Measurements from ENCODE around the gene ZNF506. TPM values are rescaled to one million over a fixed set of nuclear protein-coding genes. Genes with fewer than 3 reads are reported as not detected.
"Not testable (repeated sequence)": the region's sequence is repeated elsewhere in the genome, so short reads cannot be mapped to it uniquely, and the experiment has no call there.

The ZNF506 gene
- total and polyA plus RNA-seq, 5 experiments from 2014 or later: 23.4 to 98.7 (median 29.6) TPM

DNA sequence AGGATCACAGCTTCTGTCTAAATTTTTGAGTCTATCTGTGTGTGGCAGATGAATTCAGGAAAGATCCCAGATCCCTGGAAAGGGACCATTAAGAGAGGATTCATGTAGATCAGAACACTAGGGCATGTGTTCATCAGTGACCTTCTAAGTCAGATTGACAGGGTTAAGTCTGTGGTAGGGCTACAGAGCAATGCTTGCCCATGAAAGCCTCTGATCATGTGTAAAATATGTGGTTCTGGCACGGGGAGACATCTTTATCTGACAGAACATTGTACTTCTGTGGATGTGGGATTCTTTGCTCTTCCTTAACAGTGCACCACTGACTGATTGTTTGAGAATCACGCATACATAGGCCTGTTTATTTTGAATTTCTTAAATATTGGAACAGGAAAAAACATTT lies 42.9 kb downstream of the ZNF506 start:
- DNase-seq: no peak
- H3K27me3 Mint-ChIP-seq: no peaks in the 10 kb centered on the region
- H3K4me3 Mint-ChIP-seq: peak overlapping the region; percentile 94 to 100 (median 99)
- H3K27ac Mint-ChIP-seq: peak overlapping the region in 7 of 10 donors; percentile 14 to 97 (median 80)
- POLR2A ChIA-PET: interaction anchor here (1.6 to 2.1 kb wide), 2 partner anchors 42 to 109 kb away, joined by 5 to 14 read pairs; partner anchors contain the start of gene ZNF506
- no peak for ATAC-seq
- peaks cover 26 to 78% (median 70%) of the 10 kb centered on the region in 4 donors for H3K4me1 Mint-ChIP-seq
- peaks cover 0 to 29% (median 3%) of the 10 kb centered on the region in 9 donors for H3K9me3 Mint-ChIP-seq
- peaks cover 13 to 45% (median 31%) of the 10 kb centered on the region in 3 donors for H3K36me3 Mint-ChIP-seq

DNA sequence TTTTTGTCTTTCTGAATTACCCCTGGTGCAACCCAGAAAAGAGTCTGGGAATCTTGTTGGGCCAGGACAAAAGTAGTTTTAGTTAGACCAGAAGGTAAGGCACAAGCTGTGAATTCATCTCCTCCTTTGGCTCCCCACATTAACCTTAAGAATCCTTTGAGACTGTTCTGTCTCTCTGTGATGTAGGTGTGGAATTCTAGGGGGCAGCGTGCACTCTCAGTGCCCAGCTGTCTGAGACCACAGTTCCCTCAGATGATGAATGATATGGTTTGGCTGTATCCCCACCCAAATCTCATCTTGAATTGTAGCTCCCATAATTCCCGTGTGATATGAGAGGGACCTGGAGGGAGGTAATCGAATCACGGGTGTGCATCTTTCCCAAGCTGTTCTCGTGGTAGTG lies 43.9 kb downstream of the ZNF506 start:
- H3K4me1 Mint-ChIP-seq: peaks cover 25 to 75% (median 67%) of the 10 kb centered on the region in 4 donors
- ATAC-seq: no peak
- peaks cover 10 to 40% (median 27%) of the 10 kb centered on the region in 3 donors for H3K36me3 Mint-ChIP-seq
- peaks cover 0 to 25% (median 3%) of the 10 kb centered on the region in 9 donors for H3K9me3 Mint-ChIP-seq
- no peaks in the 10 kb centered on the region for H3K27me3 Mint-ChIP-seq
- H3K4me3 Mint-ChIP-seq: peak overlapping the region; percentile 94 to 100 (median 99)
- POLR2A ChIA-PET: interaction anchor here (0.6 to 2.1 kb wide), 6 partner anchors 8 to 123 kb away, joined by 3 to 14 read pairs (median 5); partner anchors contain the start of genes ZNF506 and ZNF93
- peak overlapping the region; percentile 9 to 99 (median 96) for H3K27ac Mint-ChIP-seq
- no peak for DNase-seq

DNA sequence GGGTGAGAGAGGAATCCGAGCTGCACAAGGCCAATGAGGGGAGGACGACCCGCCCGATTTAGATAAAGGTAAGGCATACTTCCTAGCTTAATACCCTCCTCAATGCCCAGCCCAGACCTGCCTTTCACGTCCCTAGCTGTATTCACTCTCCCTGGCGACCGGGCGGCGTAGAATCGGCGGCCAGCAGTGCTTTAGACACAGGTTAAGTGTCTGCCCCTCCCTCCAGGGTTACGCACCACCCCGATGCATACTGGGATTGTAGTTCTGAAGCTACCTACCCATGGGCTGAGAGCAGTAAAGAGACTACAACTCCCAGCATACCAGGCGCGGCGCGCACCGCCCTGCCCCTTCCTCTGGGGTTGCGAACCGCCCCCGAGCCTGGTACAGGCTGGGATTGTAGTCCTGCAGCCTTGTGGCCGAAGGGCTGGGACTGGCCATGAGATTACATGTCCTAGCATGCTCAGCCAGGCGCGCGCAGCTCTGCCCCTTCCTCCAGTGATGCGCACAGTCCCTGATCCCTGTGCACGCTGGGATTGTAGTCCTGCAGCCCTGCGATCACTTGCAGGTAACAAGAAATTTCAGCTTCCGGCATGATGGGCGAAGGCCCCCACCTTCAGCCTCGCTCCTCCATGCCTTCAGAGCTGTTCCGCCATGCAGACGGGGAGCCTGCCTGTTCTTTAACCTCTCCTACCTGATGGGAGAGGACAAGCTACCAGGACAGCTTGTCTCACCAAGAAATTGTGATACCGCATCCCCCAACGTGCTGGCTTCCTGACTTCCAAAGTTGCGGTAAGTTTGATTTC lies 45.1 kb downstream of the ZNF506 start:
- DNase-seq: peak; percentile 80 to 94 (median 91)

DNA sequence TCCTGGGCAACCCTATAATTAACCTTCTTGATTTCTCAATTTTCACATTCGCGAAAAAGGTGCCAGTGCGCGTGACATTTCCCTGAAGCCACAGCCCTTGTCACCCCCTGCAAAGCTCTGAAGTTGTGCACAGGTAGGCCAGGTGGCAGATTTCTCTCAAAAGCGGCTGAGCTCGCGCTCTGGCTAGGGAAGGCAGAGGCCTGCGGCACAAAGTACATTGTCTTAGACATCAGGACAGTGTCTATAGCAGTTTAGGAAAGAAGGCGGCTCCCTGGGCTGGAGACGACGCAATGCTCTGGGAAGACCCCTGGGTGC lies 45.7 kb downstream of the ZNF506 start:
- DNase-seq: peak in 2 of 10 donors; percentile 9 to 61
- Mint-ChIP-seq H3K27me3 (no peaks in the 10 kb centered on the region), H3K9me3 (peaks cover 0 to 13% (median 0%) of the 10 kb centered on the region in 9 donors), H3K36me3 (peaks cover 4 to 21% (median 19%) of the 10 kb centered on the region in 3 donors), H3K4me3 (peak overlapping the region; percentile 94 to 100 (median 99)), H3K4me1 (peaks cover 21 to 64% (median 59%) of the 10 kb centered on the region in 4 donors), H3K27ac (peak overlapping the region; percentile 95 to 99 (median 96))
- POLR2A ChIA-PET: interaction anchor here (0.6 to 2.3 kb wide), 30 partner anchors 11 to 391 kb away, joined by 3 to 68 read pairs (median 4); partner anchors contain the start of genes ATP13A1, GATAD2A, NDUFA13 and TSSK6
- ATAC-seq: peak; percentile 23 to 46

More for the DNA sequence above, 45.1 kb downstream of the ZNF506 start:
- Mint-ChIP-seq H3K4me3 (peak overlapping the region; percentile 94 to 100 (median 99)), H3K36me3 (peaks cover 4 to 27% (median 19%) of the 10 kb centered on the region in 3 donors), H3K9me3 (peaks cover 0 to 16% (median 0%) of the 10 kb centered on the region in 9 donors), H3K27me3 (no peaks in the 10 kb centered on the region), H3K4me1 (peaks cover 21 to 65% (median 58%) of the 10 kb centered on the region in 4 donors), H3K27ac (peak overlapping the region; percentile 95 to 99 (median 96))
- ATAC-seq: peak; percentile 97 to 98
- POLR2A ChIA-PET: interaction anchor here (0.5 to 2.3 kb wide), 36 partner anchors 9 to 1074 kb away, joined by 3 to 68 read pairs (median 4); partner anchors contain the start of genes ATP13A1, GATAD2A, NDUFA13 and TSSK6

DNA sequence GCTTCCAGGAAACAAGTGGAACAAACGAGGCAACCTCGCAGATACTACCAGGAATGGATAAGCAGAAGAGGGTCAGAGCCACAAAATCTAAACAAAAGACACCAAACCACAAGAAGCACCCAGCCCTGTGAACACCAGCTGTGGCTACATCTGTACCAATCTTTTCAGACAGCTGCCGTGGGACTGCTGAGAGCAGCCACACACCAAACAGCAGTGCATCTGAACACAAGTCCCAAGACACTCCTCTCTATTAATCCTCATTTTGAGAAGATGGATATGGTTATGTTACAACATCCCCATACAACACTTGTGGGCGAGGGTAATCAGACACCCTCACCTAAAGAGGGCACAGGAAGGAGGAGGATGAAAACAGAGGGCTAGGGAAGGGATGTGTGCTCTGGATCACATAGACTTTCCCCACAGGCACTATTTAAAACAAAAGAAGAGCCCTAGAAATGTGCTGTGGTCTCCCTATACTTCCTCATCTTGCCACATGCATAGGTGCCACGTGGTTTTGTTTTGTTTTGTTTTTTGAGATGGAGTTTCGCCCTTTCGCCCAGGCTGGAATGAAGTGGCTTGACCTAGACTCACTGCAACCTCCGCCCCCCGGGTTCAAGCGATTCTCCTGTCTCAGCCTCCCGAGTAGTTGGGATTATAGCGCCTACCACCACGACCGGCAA lies 47.1 kb downstream of the ZNF506 start:
- H3K27me3 Mint-ChIP-seq: no peaks in the 10 kb centered on the region
- peak overlapping the region in 9 of 10 donors; percentile 9 to 70 (median 42) for H3K4me3 Mint-ChIP-seq
- ATAC-seq (no peak), DNase-seq (no peak)
- H3K4me1 Mint-ChIP-seq: peaks cover 21 to 60% (median 55%) of the 10 kb centered on the region in 4 donors
- POLR2A ChIA-PET: no interaction called here
- H3K36me3 Mint-ChIP-seq: peaks cover 4 to 14% (median 10%) of the 10 kb centered on the region in 3 donors
- H3K27ac Mint-ChIP-seq: peak overlapping the region in 6 of 10 donors; percentile 16 to 95 (median 45)
- H3K9me3 Mint-ChIP-seq: peaks cover 0 to 4% (median 0%) of the 10 kb centered on the region in 9 donors

DNA sequence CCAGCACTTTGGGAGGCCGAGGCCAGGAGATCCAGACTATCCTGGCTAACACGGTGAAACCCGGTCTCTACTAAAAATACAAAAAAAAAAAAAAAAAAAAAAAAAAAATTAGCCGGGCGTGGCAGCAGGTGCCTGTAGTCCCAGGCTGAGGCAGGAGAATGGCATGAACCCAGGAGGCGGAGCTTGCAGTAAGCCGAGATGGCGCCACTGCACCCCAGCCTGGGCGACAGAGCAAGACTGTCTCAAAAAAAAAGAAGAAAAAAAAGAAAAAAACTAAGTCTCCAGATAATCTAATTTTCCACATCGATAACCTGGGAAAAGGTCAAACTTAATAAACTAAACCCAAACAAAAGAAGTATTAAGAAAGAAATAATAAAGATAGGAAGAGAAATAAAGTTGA lies 49.6 kb downstream of the ZNF506 start:
- H3K36me3 Mint-ChIP-seq, H3K27ac Mint-ChIP-seq, POLR2A ChIA-PET, H3K4me3 Mint-ChIP-seq, H3K27me3 Mint-ChIP-seq, DNase-seq, ATAC-seq, H3K9me3 Mint-ChIP-seq: not testable (repeated sequence)
- peaks cover 9 to 40% (median 31%) of the 10 kb centered on the region in 4 donors for H3K4me1 Mint-ChIP-seq

DNA sequence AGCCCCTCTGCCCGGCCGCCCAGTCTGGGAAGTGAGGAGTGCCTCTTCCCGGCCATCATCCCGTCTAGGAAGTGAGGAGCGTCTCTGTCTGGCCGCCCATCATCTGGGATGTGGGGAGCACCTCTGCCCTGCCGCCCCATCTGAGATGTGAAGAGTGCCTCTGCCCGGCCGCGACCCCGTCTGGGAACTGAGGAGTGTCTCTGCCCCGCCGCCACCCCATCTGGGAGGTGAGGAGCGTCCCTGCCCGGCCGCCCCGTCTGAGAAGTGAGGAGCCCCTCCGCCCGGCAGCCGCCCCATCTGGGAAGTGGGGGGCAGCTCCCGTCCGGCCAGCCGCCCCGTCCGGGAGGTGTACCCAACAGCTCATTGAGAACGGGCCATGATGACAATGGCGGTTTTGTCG lies 51.6 kb downstream of the ZNF506 start:
- H3K27ac Mint-ChIP-seq, POLR2A ChIA-PET, H3K27me3 Mint-ChIP-seq, H3K9me3 Mint-ChIP-seq, ATAC-seq, DNase-seq, H3K4me3 Mint-ChIP-seq, H3K36me3 Mint-ChIP-seq: not testable (repeated sequence)
- H3K4me1 Mint-ChIP-seq: peaks cover 4 to 24% (median 14%) of the 10 kb centered on the region in 4 donors

DNA sequence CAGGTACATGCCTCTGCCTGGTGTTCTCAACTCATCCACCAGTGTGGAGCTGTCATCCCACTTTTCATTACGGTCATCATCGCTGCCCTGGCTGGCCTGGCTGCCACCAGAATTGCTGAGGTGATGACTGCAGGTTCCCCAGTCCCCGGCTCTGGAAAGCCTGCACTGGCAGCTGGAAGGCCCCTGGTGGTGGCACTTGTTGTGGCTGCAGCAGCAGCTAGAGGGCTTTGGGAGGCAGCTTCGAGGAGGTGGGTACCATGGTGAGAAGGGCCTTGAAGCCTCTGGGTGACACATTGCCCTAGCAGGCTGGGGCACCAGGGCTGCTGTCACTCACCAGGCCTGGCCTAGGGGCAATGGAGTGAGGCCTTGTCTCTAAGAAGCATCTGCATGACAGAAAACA lies 63.4 kb downstream of the ZNF506 start:
- H3K4me3 Mint-ChIP-seq: no peak overlapping the region
- no peak overlapping the region for H3K27ac Mint-ChIP-seq
- no peaks in the 10 kb centered on the region for H3K4me1 Mint-ChIP-seq
- H3K36me3 Mint-ChIP-seq: peaks cover 0 to 17% (median 14%) of the 10 kb centered on the region in 3 donors
- POLR2A ChIA-PET: no interaction called here
- DNase-seq (no peak), ATAC-seq (no peak)
- H3K9me3 Mint-ChIP-seq: no peaks in the 10 kb centered on the region
- H3K27me3 Mint-ChIP-seq: no peaks in the 10 kb centered on the region

DNA sequence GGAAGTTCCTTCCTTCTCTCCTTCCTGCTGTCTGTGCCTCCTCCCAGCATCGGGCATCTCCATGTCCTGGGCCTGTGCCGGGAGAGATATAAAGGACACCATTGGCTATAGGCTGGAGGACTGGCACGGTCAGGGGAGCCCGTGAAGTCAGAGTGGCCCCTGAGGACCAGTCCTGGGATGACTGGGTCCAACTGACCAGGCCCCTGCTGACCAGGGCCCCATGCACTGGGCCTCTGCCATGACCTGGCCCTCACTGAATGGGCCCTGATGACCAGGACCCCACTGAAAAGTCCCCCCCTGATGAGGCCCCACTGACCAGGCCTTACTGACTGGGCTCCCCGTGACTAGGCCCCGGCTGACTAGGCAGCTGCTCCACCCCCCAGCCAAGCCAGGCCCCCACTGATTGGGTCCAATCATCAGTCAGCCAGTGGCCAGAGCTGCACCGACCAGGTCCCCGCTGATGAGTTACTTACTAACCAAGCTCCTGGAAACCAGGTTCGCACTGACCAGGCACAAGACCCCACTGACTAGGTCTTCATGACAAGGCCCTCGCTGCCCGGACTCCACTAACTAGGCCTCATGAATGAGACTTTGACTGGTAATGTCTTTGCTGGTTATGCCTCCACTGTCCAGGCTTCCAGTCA lies 68.7 kb downstream of the ZNF506 start:
- ATAC-seq (no peak), DNase-seq (no peak)
- Mint-ChIP-seq H3K4me3 (no peak overlapping the region), H3K4me1 (peaks cover 0 to 2% (median 0%) of the 10 kb centered on the region in 4 donors), H3K27me3 (no peaks in the 10 kb centered on the region), H3K9me3 (no peaks in the 10 kb centered on the region), H3K36me3 (peaks cover 0 to 5% (median 0%) of the 10 kb centered on the region in 3 donors), H3K27ac (no peak overlapping the region)
- POLR2A ChIA-PET: no interaction called here

DNA sequence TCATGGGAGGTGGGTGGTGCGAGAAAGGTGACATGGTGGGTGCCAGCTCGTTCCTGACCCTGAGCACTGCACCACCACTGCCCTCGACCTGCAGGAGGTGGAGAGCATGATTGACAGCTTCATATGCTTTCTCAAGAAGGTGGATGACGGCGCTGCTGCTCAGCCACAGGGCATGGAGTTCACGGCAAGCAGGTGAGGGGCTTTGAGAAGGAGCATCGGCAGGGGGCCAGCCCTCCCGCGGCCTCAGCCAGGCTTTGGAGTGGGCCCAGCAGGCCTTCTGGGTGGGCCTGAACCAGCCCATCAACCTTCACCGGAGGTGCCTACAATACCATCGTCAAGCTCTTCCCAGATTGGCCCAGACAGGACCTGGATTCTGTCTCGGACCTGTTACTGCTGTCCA lies 69.7 kb downstream of the ZNF506 start:
- ATAC-seq: no peak
- no peak overlapping the region for H3K27ac Mint-ChIP-seq
- POLR2A ChIA-PET: interaction anchor here (1.0 to 1.6 kb wide), 2 partner anchors 14 to 24 kb away, joined by 3 to 4 read pairs; no protein-coding TSS in a partner anchor
- H3K27me3 Mint-ChIP-seq: no peaks in the 10 kb centered on the region
- no peak for DNase-seq
- H3K9me3 Mint-ChIP-seq: no peaks in the 10 kb centered on the region
- peaks cover 0 to 2% (median 0%) of the 10 kb centered on the region in 4 donors for H3K4me1 Mint-ChIP-seq
- H3K4me3 Mint-ChIP-seq: no peak overlapping the region
- H3K36me3 Mint-ChIP-seq: peaks cover 0 to 1% (median 0%) of the 10 kb centered on the region in 3 donors

DNA sequence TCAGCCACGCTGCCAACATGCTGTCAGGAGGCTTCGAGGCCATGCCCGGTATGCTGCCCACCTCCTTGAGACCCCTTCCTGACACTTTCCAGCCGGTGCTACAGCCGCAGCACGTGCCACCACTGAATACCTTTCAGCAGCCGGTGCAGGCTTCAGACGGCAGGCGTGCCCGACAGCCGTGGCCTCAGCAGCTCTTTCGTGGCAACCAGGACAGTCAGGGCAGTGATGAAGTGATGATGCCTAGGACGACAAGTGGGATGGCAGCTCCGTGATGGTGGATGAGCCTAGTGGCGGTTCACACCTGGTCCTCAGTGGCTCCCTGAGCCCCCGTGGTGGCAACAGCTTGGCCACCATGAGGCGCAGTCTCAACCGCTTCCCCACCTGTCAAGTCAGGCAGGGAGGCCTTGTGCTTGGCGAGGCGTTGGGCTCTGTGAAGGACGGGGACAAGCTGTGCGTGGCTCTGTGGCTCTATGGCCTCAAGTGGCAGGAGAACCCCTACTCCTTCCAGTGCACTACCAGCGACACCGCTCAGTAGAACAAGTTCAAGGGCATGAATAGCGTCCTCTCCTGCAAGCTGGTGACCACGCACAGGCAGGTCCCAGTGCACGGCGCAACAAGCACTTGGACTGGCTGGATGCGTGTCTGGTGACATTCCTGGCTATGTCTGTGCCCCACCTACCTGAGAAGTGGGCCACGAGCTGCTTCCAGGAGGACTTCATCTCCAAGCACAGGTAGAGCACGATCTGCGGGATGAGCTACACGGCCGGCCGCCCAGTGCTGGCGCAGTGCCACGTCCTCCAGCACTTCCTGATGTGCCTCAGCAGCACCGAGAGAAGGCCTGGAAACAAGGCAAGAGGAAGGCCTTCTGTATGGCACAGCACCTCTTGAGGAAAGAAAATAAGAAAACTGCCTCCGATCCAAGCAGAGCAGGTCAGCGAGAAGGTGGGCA lies 70.4 kb downstream of the ZNF506 start:
- ATAC-seq: no peak
- Mint-ChIP-seq H3K27ac (no peak overlapping the region), H3K36me3 (no peaks in the 10 kb centered on the region), H3K4me1 (peaks cover 0 to 2% (median 0%) of the 10 kb centered on the region in 4 donors), H3K27me3 (no peaks in the 10 kb centered on the region), H3K9me3 (no peaks in the 10 kb centered on the region), H3K4me3 (no peak overlapping the region)
- no peak for DNase-seq
- POLR2A ChIA-PET: interaction anchor here (0.6 to 1.6 kb wide), 3 partner anchors 13 to 25 kb away, joined by 3 to 4 read pairs (median 4); no protein-coding TSS in a partner anchor

All from naive thymus-derived CD8-positive, alpha-beta T cell (primary cell).